Stomach (tissue), 9 donors: Measurements from ENCODE around the gene SIGLEC6. TPM values are rescaled to one million over a fixed set of nuclear protein-coding genes. Genes with fewer than 3 reads are reported as not detected.

ENCODE experiments used
- DNase-seq, 2 donors: peaks; one replicate each; pipeline versions ENCODE4 v3.0.0 to v3.0.0-alpha.2; 2013 to 2019
- H3K27ac ChIP-seq, 5 donors: fragments of 200-600 bp in 4 of 5; sonication (generic) in 4 of 5; one replicate each; pipeline ENCODE4 v1.5.1; 2013 to 2019; ENCODE audit warnings: mild to moderate bottlenecking in 1 of 5, moderate library complexity in 1 of 5
- H3K27me3 ChIP-seq, 3 donors: fragments of 200-600 bp; sonication (generic); one replicate each; pipeline ENCODE4 v1.5.1; 2017 to 2019; ENCODE audit warnings: mixed run types in 1 of 3
- H3K36me3 ChIP-seq, 4 donors: fragments of 200-600 bp; sonication (generic); 1 replicate in 3 of 4; 2 replicates in 1 of 4; pipeline ENCODE4 v1.5.1; 2016 to 2019
- H3K4me1 ChIP-seq, 4 donors: fragments of 200-600 bp; sonication (generic); one replicate each; pipeline ENCODE4 v1.5.1; 2016 to 2019
- H3K4me3 ChIP-seq, 4 donors: fragments of 200-600 bp; sonication (generic) in 3 of 4; one replicate each; pipeline ENCODE4 v1.5.1; 2016 to 2019; ENCODE audit warnings: mild to moderate bottlenecking in 1 of 4
- H3K9me3 ChIP-seq, 4 donors: fragments of 200-600 bp; sonication (generic); one replicate each; pipeline ENCODE4 v1.5.1; 2016 to 2019
- EP300 ChIP-seq: sonication (generic); formaldehyde crosslinking; IDR thresholded peaks from one replicate; pipeline ENCODE4 v1.6.1; 2017; ENCODE audit warnings: antibody characterized with exemption
- POLR2A ChIP-seq, 4 donors: fragments of 450-650 bp; IDR thresholded peaks; one replicate each; pipeline ENCODE4 v1.6.1; 2016; ENCODE audit warnings: antibody characterized with exemption in 4 of 4, control low read depth in 2 of 4, mild to moderate bottlenecking in 1 of 4, moderate library complexity in 1 of 4
- POLR2AphosphoS5 ChIP-seq, 3 donors: sonication (generic); formaldehyde crosslinking; IDR thresholded peaks; one replicate each; pipeline ENCODE4 v1.6.1; 2016; ENCODE audit warnings: antibody characterized with exemption in 3 of 3
- WGBS, 5 donors: extraction: QIAGEN DNeasy Blood & Tissue Kit in 3 of 5; methylation state at CpG; one replicate each; pipeline versions ENCODE4 v1.1.5 to v1.1.7; 2013 to 2018; 5-methylcytosine and 5-hydroxymethylcytosine counted together
- intact Hi-C: fragments of 100-400 bp; cut with DNase I; formaldehyde crosslinking; loops from one replicate; pipeline ENCODE4 v1.15.1; 2023; ENCODE audit warnings: low total_unique reads
- polyA plus RNA-seq, 3 donors: library from polyadenylated mRNA; stranded (reverse); fragments of 200-250 nt; gene quantifications; one replicate each; pipeline ENCODE4 v1.2.3, GENCODE V29; 2013
- total RNA-seq, 5 donors: library from RNA; depleted of rRNA; stranded (reverse); fragments of >200 nt; gene quantifications; one replicate each; pipeline versions ENCODE4 v1.1.0 to v1.2.3, GENCODE V29; 2014 to 2016
- TF ChIP-seq, protein P1 (sequence below), 7 experiments: fragments of 450-650 bp in 4 of 7; fragments of 200-600 bp in 3 of 7; sonication (generic) in 3 of 7; IDR thresholded peaks; one replicate each; pipeline ENCODE4 v1.5.1; 2016 to 2019; ENCODE audit warnings: antibody characterized with exemption in 7 of 7, control low read depth in 2 of 7, mild to moderate bottlenecking in 1 of 7
- donor health status: healthy with polysubstance abuse.
- donor health status: Bipolar disorder and iron deficiency.
- donor health status: healthy.

Gene SIGLEC6
- total and polyA plus RNA-seq, 8 donors: 0.50 to 7.1 (median 2.4) TPM; not detected in 5

GRCh38 chr19:51551673-51552432 is 20.4 kb upstream of the SIGLEC6 start:
- H3K27me3 ChIP-seq: peaks cover 0 to 80% (median 9%) of the 10 kb centered on the region in 3 donors
- TF ChIP-seq POLR2A (IDR thresholded peaks at IDR 0.05): no peak
- TF ChIP-seq, protein P1, sequence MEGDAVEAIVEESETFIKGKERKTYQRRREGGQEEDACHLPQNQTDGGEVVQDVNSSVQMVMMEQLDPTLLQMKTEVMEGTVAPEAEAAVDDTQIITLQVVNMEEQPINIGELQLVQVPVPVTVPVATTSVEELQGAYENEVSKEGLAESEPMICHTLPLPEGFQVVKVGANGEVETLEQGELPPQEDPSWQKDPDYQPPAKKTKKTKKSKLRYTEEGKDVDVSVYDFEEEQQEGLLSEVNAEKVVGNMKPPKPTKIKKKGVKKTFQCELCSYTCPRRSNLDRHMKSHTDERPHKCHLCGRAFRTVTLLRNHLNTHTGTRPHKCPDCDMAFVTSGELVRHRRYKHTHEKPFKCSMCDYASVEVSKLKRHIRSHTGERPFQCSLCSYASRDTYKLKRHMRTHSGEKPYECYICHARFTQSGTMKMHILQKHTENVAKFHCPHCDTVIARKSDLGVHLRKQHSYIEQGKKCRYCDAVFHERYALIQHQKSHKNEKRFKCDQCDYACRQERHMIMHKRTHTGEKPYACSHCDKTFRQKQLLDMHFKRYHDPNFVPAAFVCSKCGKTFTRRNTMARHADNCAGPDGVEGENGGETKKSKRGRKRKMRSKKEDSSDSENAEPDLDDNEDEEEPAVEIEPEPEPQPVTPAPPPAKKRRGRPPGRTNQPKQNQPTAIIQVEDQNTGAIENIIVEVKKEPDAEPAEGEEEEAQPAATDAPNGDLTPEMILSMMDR (IDR thresholded peaks at IDR 0.05): no peak
- no peak for TF ChIP-seq EP300
- TF ChIP-seq POLR2AphosphoS5 (IDR thresholded peaks at IDR 0.05): no peak
- H3K4me1 ChIP-seq: no peaks in the 10 kb centered on the region
- intact Hi-C loops: no loop called here
- 42 to 55% (median 52%) methylated on average over 3 of the region's 3 CpGs for WGBS, 5 donors
- peaks cover 0 to 11% (median 0%) of the 10 kb centered on the region in 4 donors for H3K9me3 ChIP-seq
- no peak overlapping the region for H3K4me3 ChIP-seq
- DNase-seq: no peak
- H3K27ac ChIP-seq: no peak overlapping the region
- H3K36me3 ChIP-seq: no peaks in the 10 kb centered on the region

- DNase-seq: no peak
- H3K4me3 ChIP-seq: no peak overlapping the region
- intact Hi-C loops: no loop called here
- peaks cover 0 to 80% (median 9%) of the 10 kb centered on the region in 3 donors for H3K27me3 ChIP-seq
- peaks cover 0 to 11% (median 0%) of the 10 kb centered on the region in 4 donors for H3K9me3 ChIP-seq
- no peak overlapping the region for H3K27ac ChIP-seq
- WGBS, 5 donors: 66 to 76% (median 73%) methylated on average over 10 to 20 of the region's 20 CpGs
- no peaks in the 10 kb centered on the region for H3K36me3 ChIP-seq
- H3K4me1 ChIP-seq: no peaks in the 10 kb centered on the region
- TF ChIP-seq POLR2A (IDR thresholded peaks at IDR 0.05): no peak
- TF ChIP-seq, protein P1 (IDR thresholded peaks at IDR 0.05): no peak
- no peak for TF ChIP-seq POLR2AphosphoS5 (IDR thresholded peaks at IDR 0.05)
- no peak for TF ChIP-seq EP300
Observed at GRCh38 chr19:51550848-51551672, 19.6 kb upstream of the SIGLEC6 start.

- WGBS, 5 donors: 46 to 58% (median 53%) methylated on average over 7 to 8 of the region's 8 CpGs
- TF ChIP-seq EP300: no peak
- TF ChIP-seq, protein P1 (IDR thresholded peaks at IDR 0.05): no peak
- no peak for TF ChIP-seq POLR2AphosphoS5 (IDR thresholded peaks at IDR 0.05)
- TF ChIP-seq POLR2A (IDR thresholded peaks at IDR 0.05): no peak
- Histone ChIP-seq H3K27me3 (peaks cover 0 to 88% (median 9%) of the 10 kb centered on the region in 3 donors), H3K9me3 (peaks cover 0 to 11% (median 0%) of the 10 kb centered on the region in 4 donors), H3K27ac (no peak overlapping the region), H3K4me1 (no peaks in the 10 kb centered on the region), H3K36me3 (no peaks in the 10 kb centered on the region), H3K4me3 (no peak overlapping the region)
- intact Hi-C loops: no loop called here
- DNase-seq: no peak
Observed at GRCh38 chr19:51549533-51550324, 18.3 kb upstream of the SIGLEC6 start.

DNA sequence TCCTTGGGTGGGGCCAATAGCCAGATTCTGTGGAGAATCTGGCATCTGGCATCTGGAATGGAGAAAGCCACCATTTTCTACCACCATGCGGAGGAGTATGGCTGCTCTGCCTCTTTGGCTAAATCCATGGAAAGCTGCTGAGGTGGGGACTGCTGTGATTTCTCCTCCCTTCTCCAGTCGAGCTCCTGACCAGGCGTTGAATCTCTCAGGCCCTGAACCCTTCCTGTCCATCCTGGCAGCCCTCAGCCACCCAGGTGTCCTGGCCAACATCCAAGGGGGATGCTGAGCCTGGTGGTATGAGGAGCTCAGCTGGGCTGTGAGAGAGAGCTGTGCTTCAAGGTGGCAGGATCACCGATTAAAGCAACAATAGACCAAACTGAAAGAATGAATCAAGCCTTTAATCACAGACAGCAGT is 17.4 kb upstream of the SIGLEC6 start:
- TF ChIP-seq POLR2A (IDR thresholded peaks at IDR 0.05) (no peak), POLR2AphosphoS5 (IDR thresholded peaks at IDR 0.05) (no peak), EP300 (no peak)
- TF ChIP-seq, protein P1 (IDR thresholded peaks at IDR 0.05): no peak
- H3K4me1 ChIP-seq: no peaks in the 10 kb centered on the region
- no peaks in the 10 kb centered on the region for H3K36me3 ChIP-seq
- H3K9me3 ChIP-seq: peaks cover 0 to 11% (median 0%) of the 10 kb centered on the region in 4 donors
- no peak overlapping the region for H3K4me3 ChIP-seq
- H3K27ac ChIP-seq: no peak overlapping the region
- no peak for DNase-seq
- intact Hi-C loops: no loop called here
- H3K27me3 ChIP-seq: peaks cover 0 to 88% (median 16%) of the 10 kb centered on the region in 3 donors
- WGBS, 5 donors: 64 to 89% (median 69%) methylated on average over 4 of the region's 4 CpGs
